Esophagus squamous epithelium (tissue), 5 donors: ENCODE results near the gene RAP1B. TPM values are rescaled to one million over a fixed set of nuclear protein-coding genes. Genes with fewer than 3 reads are reported as not detected.

Experiments
- DNase-seq: peaks from one replicate; lab custom pipeline; 2025; lab: John Stamatoyannopoulos, UW
- H3K27ac ChIP-seq, 4 donors: fragments of 200-600 bp; sonication (generic); one replicate each; pipeline ENCODE4 v1.5.1; 2016 to 2019; ENCODE audit warnings: mild to moderate bottlenecking in 1 of 4
- H3K27me3 ChIP-seq, 4 donors: fragments of 200-600 bp; sonication (generic); 1 replicate in 3 of 4; 2 replicates in 1 of 4; pipeline versions ENCODE4 v1.5.1 to v1.6.0; 2017 to 2021; ENCODE audit warnings: antibody characterized with exemption in 1 of 4
- H3K36me3 ChIP-seq, 3 donors: fragments of 200-600 bp; sonication (generic); one replicate each; pipeline ENCODE4 v1.5.1; 2016 to 2019
- H3K4me1 ChIP-seq, 3 donors: fragments of 200-600 bp; sonication (generic); one replicate each; pipeline ENCODE4 v1.5.1; 2017 to 2019
- H3K4me3 ChIP-seq, 4 donors: fragments of 200-600 bp; sonication (generic); 1 replicate in 3 of 4; 2 replicates in 1 of 4; pipeline ENCODE4 v1.5.1; 2016 to 2019; ENCODE audit warnings: mild to moderate bottlenecking in 2 of 4, moderate library complexity in 1 of 4
- H3K9me3 ChIP-seq, 3 donors: fragments of 200-600 bp; sonication (generic); one replicate each; pipeline ENCODE4 v1.5.1; 2016 to 2019
- CTCF ChIP-seq, 6 experiments: fragments of 450-650 bp in 4 of 6; fragments of 200-600 bp in 2 of 6; sonication (generic) in 2 of 6; IDR thresholded peaks; one replicate each; pipeline ENCODE4 v1.5.1; 2016 to 2019; ENCODE audit warnings: antibody characterized with exemption in 6 of 6, mild to moderate bottlenecking in 4 of 6, moderate library complexity in 4 of 6
- POLR2A ChIP-seq, 4 donors: fragments of 450-650 bp; IDR thresholded peaks; one replicate each; pipeline ENCODE4 v1.6.1; 2017; ENCODE audit warnings: antibody characterized with exemption in 4 of 4, mild to moderate bottlenecking in 4 of 4, moderate library complexity in 3 of 4
- WGBS, 2 donors: methylation state at CpG; one replicate each; pipeline ENCODE4 v1.1.5; 2018; 5-methylcytosine and 5-hydroxymethylcytosine counted together
- intact Hi-C: fragments of 100-400 bp; cut with DNase I; formaldehyde crosslinking; loops from one replicate; pipeline ENCODE4 v1.15.0; 2022
- total RNA-seq, 4 donors: library from RNA; depleted of rRNA; stranded (reverse); fragments of >200 nt; gene quantifications; one replicate each; pipeline ENCODE4 v1.1.0, GENCODE V29; 2016
- donor health status: DM: yes; HTN: yes; CAD: no.

RAP1B gene
- total RNA-seq, 4 donors from 2014 or later = 66.9 to 133 (median 120) TPM

- Histone ChIP-seq H3K36me3 (no peaks in the 10 kb centered on the region), H3K9me3 (no peaks in the 10 kb centered on the region), H3K27ac (no peak overlapping the region), H3K27me3 (no peaks in the 10 kb centered on the region), H3K4me1 (peaks cover 0 to 6% (median 0%) of the 10 kb centered on the region in 3 donors), H3K4me3 (no peak overlapping the region)
- no peak for DNase-seq
- intact Hi-C loops = no loop called here
- no peak for TF ChIP-seq POLR2A (IDR thresholded peaks at IDR 0.05)
- TF ChIP-seq CTCF (IDR thresholded peaks at IDR 0.05) = no peak
- WGBS, 2 donors = 75 to 82% methylated on average over 5 of the region's 5 CpGs
These were observed 31.4 kb upstream of the RAP1B start for GRCh38 chr12:68579254-68579653.

DNA sequence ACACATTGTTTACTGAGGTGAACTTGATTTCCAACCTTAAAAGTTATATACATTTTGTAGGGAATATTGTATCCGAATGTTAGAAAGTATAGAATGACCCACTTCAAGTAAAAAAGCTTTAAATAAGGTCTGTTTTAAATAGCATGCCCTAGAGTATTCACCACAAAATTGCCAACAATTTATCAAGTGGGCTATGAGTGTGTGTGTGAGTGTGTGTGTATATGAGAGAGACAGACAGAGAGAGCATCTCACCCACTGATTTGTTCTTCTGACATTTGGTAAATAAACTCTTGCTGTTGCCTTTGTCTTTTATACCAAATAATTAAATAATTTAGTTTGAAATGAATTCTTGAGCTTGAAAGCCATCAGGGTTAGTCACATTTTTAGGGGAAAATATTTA is 29.8 kb upstream of the RAP1B start:
- Histone ChIP-seq H3K4me1 (peaks cover 0 to 18% (median 0%) of the 10 kb centered on the region in 3 donors), H3K9me3 (no peaks in the 10 kb centered on the region), H3K27ac (no peak overlapping the region), H3K36me3 (no peaks in the 10 kb centered on the region), H3K4me3 (no peak overlapping the region), H3K27me3 (no peaks in the 10 kb centered on the region)
- TF ChIP-seq CTCF (IDR thresholded peaks at IDR 0.05) = no peak
- no peak for TF ChIP-seq POLR2A (IDR thresholded peaks at IDR 0.05)
- WGBS, 2 donors = 93 to 96% methylated on average over 1 of the region's 1 CpG
- intact Hi-C loops = no loop called here
- DNase-seq = no peak

DNA sequence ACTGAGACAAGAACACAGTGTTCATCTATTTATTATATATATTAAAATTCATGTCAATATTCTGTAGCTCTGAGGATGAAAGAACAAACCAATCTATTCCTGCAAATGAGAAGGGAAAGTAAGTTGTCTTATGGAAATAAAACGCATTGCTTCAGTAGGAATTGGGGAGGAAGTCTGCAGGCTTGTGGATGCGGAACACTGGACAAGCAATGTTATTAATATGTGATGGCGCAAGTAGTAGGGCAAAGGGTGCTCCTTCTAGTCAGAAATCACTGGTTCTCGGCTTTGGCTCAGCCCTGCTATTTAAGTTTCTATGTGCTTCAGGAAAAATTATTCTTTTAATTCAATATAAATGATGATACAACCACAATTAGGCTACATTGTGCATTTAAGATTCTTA is 28.8 kb upstream of the RAP1B start:
- intact Hi-C loops = no loop called here
- DNase-seq = no peak
- H3K9me3 ChIP-seq = no peaks in the 10 kb centered on the region
- H3K4me1 ChIP-seq = peaks cover 0 to 18% (median 0%) of the 10 kb centered on the region in 3 donors
- no peak overlapping the region for H3K4me3 ChIP-seq
- H3K27ac ChIP-seq = no peak overlapping the region
- H3K27me3 ChIP-seq = no peaks in the 10 kb centered on the region
- H3K36me3 ChIP-seq = no peaks in the 10 kb centered on the region
- TF ChIP-seq CTCF (IDR thresholded peaks at IDR 0.05) = no peak
- no peak for TF ChIP-seq POLR2A (IDR thresholded peaks at IDR 0.05)
- WGBS, 2 donors = 90 to 98% methylated on average over 4 of the region's 4 CpGs

GRCh38 chr12:68585966-68586365 is 24.7 kb upstream of the RAP1B start:
- Histone ChIP-seq H3K4me3 (no peak overlapping the region), H3K9me3 (peaks cover 0 to 28% (median 10%) of the 10 kb centered on the region in 3 donors), H3K27ac (no peak overlapping the region), H3K27me3 (no peaks in the 10 kb centered on the region), H3K4me1 (peaks cover 0 to 22% (median 0%) of the 10 kb centered on the region in 3 donors), H3K36me3 (no peaks in the 10 kb centered on the region)
- TF ChIP-seq CTCF (IDR thresholded peaks at IDR 0.05) (no peak), POLR2A (IDR thresholded peaks at IDR 0.05) (no peak)
- DNase-seq = no peak
- 92 to 95% methylated on average over 5 of the region's 5 CpGs for WGBS, 2 donors
- intact Hi-C loops = no loop called here

GRCh38 chr12:68587448-68587873 is 23.2 kb upstream of the RAP1B start:
- DNase-seq = no peak
- no peak overlapping the region for H3K27ac ChIP-seq
- TF ChIP-seq CTCF (IDR thresholded peaks at IDR 0.05) (no peak), POLR2A (IDR thresholded peaks at IDR 0.05) (no peak)
- H3K27me3 ChIP-seq = no peaks in the 10 kb centered on the region
- peaks cover 0 to 28% (median 10%) of the 10 kb centered on the region in 3 donors for H3K9me3 ChIP-seq
- 76 to 83% methylated on average over 3 of the region's 3 CpGs for WGBS, 2 donors
- no peaks in the 10 kb centered on the region for H3K36me3 ChIP-seq
- no peak overlapping the region for H3K4me3 ChIP-seq
- H3K4me1 ChIP-seq = peaks cover 0 to 22% (median 0%) of the 10 kb centered on the region in 3 donors
- intact Hi-C loops = no loop called here
